Stimulated activated CD8-positive, alpha-beta memory T cell treated with anti-CD3 and anti-CD28 coated beads, Interleukin-4, amount 100 ng/mL, for 48 hours (primary cell): ENCODE results near the gene LTF.
"Not testable (repeated sequence)": the region's sequence is repeated elsewhere in the genome, so short reads cannot be mapped to it uniquely, and the experiment has no call there.

Experiments used
- DNase-seq: peaks from one replicate; pipeline ENCODE4 v3.0.0-alpha.2; 2020

Gene LTF

GRCh38 chr3:46464326-46465195 lies at the start of gene LTF:
TSS of gene LTF (minus strand) at chr3:46464905. CDS start at chr3:46464867, 38 bp downstream.
- no peak for DNase-seq

- no peak for DNase-seq
Observed at GRCh38 chr3:46512191-46512749, 47.6 kb upstream of the LTF start.

GRCh38 chr3:46509661-46510187 lies 45.0 kb upstream of the LTF start:
- DNase-seq = no peak

GRCh38 chr3:46508850-46509591 lies 44.3 kb upstream of the LTF start:
- no peak for DNase-seq

- no peak for DNase-seq
Observed at GRCh38 chr3:46506526-46506925, 41.8 kb upstream of the LTF start.

GRCh38 chr3:46505953-46506352 lies 41.2 kb upstream of the LTF start:
- DNase-seq = no peak

GRCh38 chr3:46504789-46505188 lies 40.1 kb upstream of the LTF start:
- peak; percentile 42 for DNase-seq

GRCh38 chr3:46503200-46503874 lies 38.6 kb upstream of the LTF start:
- no peak for DNase-seq

- DNase-seq = no peak
Observed at GRCh38 chr3:46501702-46502101, 37.0 kb upstream of the LTF start.

- DNase-seq = no peak
Observed at GRCh38 chr3:46500656-46501635, 36.2 kb upstream of the LTF start.

GRCh38 chr3:46498916-46499519 lies 34.3 kb upstream of the LTF start:
- no peak for DNase-seq

GRCh38 chr3:46497556-46498265 lies 33.0 kb upstream of the LTF start, which contains the start of gene RTP3:
TSS of gene RTP3 (plus strand) at chr3:46497976. CDS start at chr3:46498063, 87 bp downstream.
- DNase-seq = no peak

GRCh38 chr3:46496746-46497555 lies 32.2 kb upstream of the LTF start:
- DNase-seq = peak; percentile 58

- no peak for DNase-seq
Observed at GRCh38 chr3:46495901-46496456, 31.3 kb upstream of the LTF start.

GRCh38 chr3:46494491-46494890 lies 29.8 kb upstream of the LTF start:
- DNase-seq = not testable (repeated sequence)

- DNase-seq = no peak
Observed at GRCh38 chr3:46492890-46493547, 28.3 kb upstream of the LTF start.

- DNase-seq = no peak
Observed at GRCh38 chr3:46491089-46492070, 26.7 kb upstream of the LTF start.
